ENCODE results near the gene GTF2H1. TPM values are rescaled to one million over a fixed set of nuclear protein-coding genes. Genes with fewer than 3 reads are reported as not detected.

The GTF2H1 gene
- total and polyA plus RNA-seq, 9 of the 15 experiments (the other 6 are each of a cell fraction or from before 2014, with no cell fraction given): 56.9 to 126 (median 92.1) TPM

DNA sequence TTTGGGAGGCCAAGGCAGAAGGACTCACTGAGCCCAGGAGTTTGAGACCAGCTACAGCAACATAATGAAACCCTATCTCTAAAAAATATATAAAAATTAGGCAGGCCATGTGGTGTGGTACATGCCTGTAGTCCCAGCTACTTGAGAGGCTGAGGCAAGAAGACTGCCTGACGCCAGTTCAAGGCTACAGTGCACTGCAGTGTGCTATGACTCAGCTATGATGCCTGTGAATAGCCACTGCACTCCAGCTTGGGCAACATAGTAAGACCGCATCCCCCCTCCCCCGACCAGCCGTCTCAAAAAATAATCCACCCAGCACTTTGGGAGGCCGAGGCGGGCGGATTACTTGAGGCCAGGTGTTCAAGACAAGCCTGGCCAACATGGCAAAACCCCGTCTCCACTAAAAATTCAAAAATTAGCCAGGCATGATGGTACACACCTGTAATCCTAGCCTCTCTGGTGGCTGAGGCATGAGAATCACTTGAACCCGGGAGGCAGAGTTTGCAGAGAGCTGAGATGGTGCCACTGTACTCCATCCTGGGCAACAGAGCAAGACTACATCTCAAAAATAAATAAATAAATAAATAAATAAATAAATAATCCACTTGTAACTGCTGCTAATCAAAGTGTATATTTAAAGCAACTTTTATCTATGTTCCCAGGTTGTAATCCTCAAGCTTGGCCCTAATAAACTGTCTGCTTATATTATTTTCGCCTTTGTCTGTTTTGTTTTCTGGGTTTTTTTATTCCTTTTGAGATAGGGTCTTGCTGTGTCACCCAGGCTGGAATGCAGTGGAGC lies 8.2 kb upstream of the GTF2H1 start (continued):
- TF ChIP-seq, protein P1, sequence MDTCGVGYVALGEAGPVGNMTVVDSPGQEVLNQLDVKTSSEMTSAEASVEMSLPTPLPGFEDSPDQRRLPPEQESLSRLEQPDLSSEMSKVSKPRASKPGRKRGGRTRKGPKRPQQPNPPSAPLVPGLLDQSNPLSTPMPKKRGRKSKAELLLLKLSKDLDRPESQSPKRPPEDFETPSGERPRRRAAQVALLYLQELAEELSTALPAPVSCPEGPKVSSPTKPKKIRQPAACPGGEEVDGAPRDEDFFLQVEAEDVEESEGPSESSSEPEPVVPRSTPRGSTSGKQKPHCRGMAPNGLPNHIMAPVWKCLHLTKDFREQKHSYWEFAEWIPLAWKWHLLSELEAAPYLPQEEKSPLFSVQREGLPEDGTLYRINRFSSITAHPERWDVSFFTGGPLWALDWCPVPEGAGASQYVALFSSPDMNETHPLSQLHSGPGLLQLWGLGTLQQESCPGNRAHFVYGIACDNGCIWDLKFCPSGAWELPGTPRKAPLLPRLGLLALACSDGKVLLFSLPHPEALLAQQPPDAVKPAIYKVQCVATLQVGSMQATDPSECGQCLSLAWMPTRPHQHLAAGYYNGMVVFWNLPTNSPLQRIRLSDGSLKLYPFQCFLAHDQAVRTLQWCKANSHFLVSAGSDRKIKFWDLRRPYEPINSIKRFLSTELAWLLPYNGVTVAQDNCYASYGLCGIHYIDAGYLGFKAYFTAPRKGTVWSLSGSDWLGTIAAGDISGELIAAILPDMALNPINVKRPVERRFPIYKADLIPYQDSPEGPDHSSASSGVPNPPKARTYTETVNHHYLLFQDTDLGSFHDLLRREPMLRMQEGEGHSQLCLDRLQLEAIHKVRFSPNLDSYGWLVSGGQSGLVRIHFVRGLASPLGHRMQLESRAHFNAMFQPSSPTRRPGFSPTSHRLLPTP (IDR thresholded peaks at IDR 0.05; ENCODE audit: borderline replicate concordance, extremely low read depth, insufficient read length): no peak
- TF ChIP-seq DPF2 (IDR thresholded peaks at IDR 0.05) (peak; percentile 63), CEBPB (tag; IDR thresholded peaks at IDR 0.05) (peak; percentile 63), NFATC3 (IDR thresholded peaks at IDR 0.05) (peak; percentile 97), ZMIZ1 (IDR thresholded peaks at IDR 0.05; ENCODE audit: low read depth in 2 of 2, low read length in 2 of 2) (no peak), ZKSCAN1 (IDR thresholded peaks at IDR 0.05; ENCODE audit: low read depth, low read length) (peak; percentile 83; the same call in 1 of the 2 replicates), PTRF (tag; IDR thresholded peaks at IDR 0.05) (0 out of 2 replicates have a peak, but pooled peaks have one; percentile 20), REST (IDR thresholded peaks at IDR 0.05; ENCODE audit: borderline replicate concordance) (peak; percentile 25; the same call in 1 of the 2 replicates), REST (CRISPR knock-in tag; IDR thresholded peaks at IDR 0.05; ENCODE audit: low read depth) (no peak), TRIM24 (IDR thresholded peaks at IDR 0.05) (peak in 1 of 2 experiments; percentile 50; a peak in 2 of 4 replicates), JUND (IDR thresholded peaks at IDR 0.05; ENCODE audit: borderline replicate concordance, low read depth, low read length) (peak; percentile 83), JUND (tag; IDR thresholded peaks at IDR 0.05; ENCODE audit: borderline replicate concordance, low read depth, low read length) (peak; percentile 52; the same call in 1 of the 3 replicates)

Measured in K562 (cell line).